HG03442 (cell line): Measurements from ENCODE around the gene EGLN3.
"Not testable (repeated sequence)": the region's sequence is repeated elsewhere in the genome, so short reads cannot be mapped to it uniquely, and the experiment has no call there.

Source experiments
- ATAC-seq: cut with Tn5 transposase; IDR thresholded peaks from one replicate; pipeline ENCODE4 v1.9.1; 2021; ENCODE audit warnings: mild to moderate bottlenecking, moderate library complexity; ENCODE audit not compliant: unreplicated experiment

EGLN3 gene

GRCh38 chr14:33962466-33962865, 11.6 kb upstream of the EGLN3 start:
- not testable (repeated sequence) for ATAC-seq

GRCh38 chr14:33962016-33962415, 11.1 kb upstream of the EGLN3 start:
- no peak for ATAC-seq

GRCh38 chr14:33959692-33960151, 8.8 kb upstream of the EGLN3 start:
- ATAC-seq, result no peak

DNA sequence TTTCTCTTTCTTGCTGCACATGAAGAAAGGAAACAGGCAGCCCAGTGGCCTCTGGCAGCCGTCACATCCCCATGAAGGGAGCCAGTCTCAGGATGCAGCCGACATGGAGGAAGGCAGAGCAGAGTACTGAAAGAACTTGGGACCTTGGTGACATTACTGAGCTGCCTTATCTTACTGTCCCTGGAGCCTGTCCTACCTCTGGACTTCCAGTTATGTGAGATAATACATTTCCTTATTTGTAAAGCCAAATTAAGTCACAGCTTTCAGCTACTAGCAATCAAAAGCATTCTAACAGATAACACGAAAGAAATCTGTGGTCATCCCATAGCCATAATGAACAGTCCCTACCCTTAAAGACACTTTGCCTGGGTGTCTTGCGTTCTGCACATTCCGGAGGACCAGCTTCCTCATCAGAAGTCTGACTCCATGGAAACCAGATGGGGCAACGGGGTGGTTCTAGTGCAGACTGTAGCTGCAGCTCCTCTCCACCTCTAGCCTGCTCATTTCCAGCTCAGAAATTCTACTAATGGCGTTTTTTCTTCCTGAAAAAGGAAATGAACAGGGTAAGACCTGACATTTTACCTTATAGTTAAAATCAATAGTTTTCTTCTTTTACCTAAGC, 7.8 kb upstream of the EGLN3 start:
- no peak for ATAC-seq

DNA sequence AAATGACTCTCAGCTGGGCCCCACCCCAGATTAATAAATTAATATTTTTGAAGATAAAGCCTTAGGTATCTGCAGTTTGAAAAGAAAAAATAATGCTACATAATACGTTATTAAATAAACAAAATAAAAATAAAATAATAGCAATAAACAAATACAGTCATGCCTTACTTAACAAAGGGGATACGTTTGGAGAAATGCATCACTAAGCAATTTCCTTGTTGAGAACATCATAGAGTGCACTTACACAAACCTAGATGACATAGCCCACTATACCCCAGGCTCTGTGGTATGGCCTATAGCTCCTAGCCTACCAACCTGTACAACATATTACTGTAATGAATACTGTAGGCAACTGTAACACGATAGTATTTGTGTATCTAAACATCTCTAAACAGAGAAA, 7.1 kb upstream of the EGLN3 start:
- no peak for ATAC-seq

DNA sequence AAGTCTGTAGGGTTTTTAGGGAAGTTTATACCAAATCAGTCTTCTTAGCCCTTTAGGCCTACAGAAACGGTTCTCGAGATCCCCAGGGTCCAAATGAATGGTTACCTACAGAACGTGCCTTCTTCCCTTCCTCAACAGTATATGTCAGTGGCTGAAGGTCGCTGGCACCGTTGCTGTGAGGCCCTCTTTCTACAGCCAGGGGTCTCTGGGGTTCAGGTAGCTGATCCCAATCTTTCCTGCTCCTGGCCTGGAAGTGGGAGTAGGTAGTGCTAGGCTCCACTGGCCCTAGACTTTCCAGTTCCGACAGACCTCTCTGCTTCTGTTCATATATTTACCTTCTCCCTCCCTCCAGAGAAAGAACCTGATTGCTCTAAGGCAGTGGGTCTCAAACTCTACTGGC, 6.4 kb upstream of the EGLN3 start:
- ATAC-seq, result no peak

DNA sequence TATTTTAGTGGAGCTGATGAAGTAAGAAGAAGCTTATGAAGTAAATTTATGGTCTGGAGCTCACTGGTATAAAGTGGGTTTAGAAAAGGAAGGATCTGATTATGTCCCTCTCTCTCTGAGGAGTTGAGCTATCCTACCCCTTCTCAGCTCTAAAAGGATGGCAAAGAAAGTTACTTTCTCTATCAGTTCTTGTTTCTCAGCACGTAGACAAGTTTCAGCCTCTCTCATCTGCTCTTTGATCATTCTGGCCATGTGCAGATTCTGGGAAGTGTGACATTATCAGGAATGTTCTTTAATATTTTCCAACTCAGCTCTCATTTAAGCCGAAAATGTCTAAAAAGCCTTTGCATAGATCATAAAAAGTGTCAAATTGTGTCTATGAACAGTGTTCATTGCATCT, 5.8 kb upstream of the EGLN3 start:
- ATAC-seq, result peak; percentile 59

GRCh38 chr14:33954016-33954598, 3.2 kb upstream of the EGLN3 start:
- ATAC-seq, result no peak

DNA sequence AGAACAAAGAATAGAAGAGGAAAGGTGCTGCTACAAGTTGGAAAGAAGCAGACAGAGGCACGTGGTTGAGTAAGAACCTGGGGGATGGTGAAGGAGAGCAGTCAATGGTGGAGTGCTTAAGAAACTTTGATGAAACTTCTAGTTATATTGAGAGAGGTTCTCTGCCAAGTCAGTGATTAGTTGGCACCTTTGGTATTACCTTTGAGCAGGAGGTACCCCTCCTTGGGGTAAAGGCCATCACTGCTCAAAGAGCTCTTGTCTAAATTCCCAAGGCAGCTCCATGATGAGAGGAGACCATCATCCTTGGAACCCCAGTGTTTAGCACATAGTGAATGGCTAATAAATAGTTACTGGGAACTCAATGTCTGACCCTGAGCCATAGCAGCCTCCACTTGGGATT, 1.7 kb upstream of the EGLN3 start:
- no peak for ATAC-seq

- ATAC-seq, result no peak
Measured at GRCh38 chr14:33951183-33951840, 438 bp upstream of the EGLN3 start.

GRCh38 chr14:33949411-33949893, 1.4 kb downstream of the EGLN3 start:
- no peak for ATAC-seq

GRCh38 chr14:33948869-33949408, 1.9 kb downstream of the EGLN3 start:
- no peak for ATAC-seq

GRCh38 chr14:33948145-33948868, 2.6 kb downstream of the EGLN3 start:
- ATAC-seq, result no peak

- ATAC-seq, result no peak
Measured at GRCh38 chr14:33946679-33947476, 4.0 kb downstream of the EGLN3 start.

DNA sequence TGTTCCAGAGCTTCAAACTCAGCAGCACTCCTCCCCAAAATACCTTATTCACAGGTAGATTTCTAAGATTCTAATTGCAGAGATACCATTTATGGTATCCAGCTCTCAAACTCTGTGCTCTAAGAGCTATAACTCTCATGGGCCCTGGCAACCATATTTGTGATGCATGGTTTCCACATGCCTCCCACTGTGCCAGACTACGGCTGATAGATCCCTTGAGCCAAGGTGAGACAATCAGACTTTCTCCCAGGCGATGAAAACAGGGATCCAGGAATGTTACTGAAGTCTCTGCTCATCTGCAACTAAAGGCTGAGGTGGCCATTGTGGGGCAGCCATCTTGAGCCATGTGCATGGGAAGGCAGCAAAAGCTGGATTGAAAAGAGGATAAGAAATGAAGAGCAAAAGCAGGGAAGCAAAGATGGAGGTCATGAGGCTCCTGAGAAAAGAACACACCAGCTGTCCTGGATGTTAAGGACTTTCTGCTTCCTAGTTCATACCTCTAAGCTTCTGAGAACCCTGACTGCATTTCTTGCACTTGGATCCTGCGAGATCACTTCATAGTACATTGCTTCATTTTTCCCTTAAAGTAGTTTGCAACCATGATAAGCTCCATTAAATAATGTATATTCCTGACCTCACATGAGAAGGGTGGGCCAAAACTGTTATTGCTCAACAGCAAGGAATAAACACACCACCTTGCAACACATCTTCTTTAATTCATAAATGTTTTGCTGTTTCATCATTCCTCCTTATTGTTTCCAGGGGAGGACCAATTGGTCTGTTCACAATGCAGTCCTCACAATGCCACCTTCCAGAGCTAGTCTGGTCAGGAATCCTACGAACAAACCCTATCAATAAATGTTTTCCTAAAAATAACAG, 5.4 kb downstream of the EGLN3 start:
- no peak for ATAC-seq

DNA sequence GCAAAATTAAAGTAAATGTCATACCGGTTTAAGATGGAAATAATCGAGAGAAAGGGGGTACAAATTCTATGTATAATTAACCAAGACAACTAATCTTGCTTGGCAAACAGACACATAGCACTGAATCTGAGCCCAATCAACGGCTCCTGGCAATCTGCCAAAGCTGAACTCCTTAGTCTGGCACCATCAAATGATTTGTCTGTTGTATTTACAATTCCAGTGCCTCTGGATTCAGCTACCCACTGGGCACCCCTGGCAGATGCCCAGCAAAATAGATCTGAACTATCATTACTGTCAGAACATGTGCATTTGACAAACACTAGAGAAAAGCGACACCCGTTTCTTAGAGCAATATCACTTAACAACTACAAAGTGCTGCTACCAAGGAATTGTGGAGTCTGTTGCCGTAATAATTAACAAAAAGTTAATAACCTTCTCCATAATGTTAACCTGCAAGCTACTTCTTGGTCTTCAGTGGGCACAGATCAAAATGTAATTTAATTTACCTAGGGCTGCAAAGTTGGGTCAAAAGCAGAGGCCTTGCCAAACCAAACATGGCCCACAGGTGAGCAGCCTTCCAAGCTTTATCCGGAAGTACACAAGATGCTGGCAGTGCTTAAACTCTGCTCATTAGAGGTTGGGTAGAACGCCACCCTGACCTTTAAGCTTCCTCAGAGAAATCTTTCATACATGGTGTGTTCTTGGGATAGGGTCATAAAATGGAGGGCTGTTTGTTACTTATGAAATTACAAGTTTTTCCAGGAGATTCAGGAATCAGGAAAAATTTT, 7.6 kb downstream of the EGLN3 start:
- ATAC-seq, result no peak

DNA sequence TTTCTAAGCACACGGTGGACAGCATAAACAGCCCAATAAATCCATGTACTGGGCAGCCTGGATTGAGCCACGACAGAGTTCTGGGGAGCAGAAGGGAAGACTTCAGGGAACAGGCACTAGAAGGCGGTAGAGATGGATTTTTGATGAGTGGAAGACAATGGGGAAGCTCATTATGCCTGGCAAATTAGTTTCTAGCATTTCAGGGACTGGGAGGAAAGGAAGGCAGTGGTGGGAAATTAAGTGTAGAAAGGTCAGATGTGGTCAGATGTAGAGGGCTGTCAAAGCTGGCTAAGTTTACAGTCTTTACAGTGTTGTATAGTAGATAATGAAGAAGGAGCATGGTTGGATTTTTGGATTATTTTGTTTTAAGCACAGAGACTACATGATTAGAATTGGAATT, 9.2 kb downstream of the EGLN3 start:
- ATAC-seq, result no peak

DNA sequence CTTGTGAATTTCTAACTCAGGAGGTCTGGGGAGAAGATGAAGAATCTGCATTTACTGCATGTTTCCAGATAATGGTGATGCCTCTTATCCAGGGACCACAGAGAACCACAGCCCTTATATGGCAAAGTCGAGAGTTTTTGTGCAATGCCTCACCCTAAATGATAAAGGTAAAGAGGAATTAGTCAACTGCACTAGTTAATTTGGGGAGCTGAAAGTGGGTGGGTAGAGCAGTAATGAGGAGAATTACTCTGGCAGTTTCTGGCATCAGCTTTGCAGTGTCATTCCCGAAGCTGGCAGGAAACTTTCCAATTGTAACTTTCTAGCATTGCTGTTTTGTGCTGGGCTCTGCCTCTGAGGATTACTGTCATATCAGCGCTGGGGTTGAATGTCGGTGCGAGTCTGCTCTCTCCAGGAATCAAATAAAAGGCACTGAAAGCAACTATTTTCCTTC, 10.3 kb downstream of the EGLN3 start:
- ATAC-seq, result no peak
